Neural progenitor cell (in vitro differentiated cells): ENCODE data around the gene FADS2. TPM values are rescaled to one million over a fixed set of nuclear protein-coding genes. Genes with fewer than 3 reads are reported as not detected.

ENCODE experiments used
- DNase-seq: peaks from one replicate; pipeline ENCODE4 v3.0.0-alpha.2; 2016; ENCODE audit warnings: low spot score
- H2AFZ ChIP-seq: fragments of 200-600 bp; sonication (generic); replicated peaks from 2 replicates; pipeline ENCODE4 v1.6.1; 2016; ENCODE audit warnings: antibody characterized with exemption
- H3F3A ChIP-seq: fragments of 200-600 bp; sonication (generic); 2 replicates; pipeline ENCODE4 v1.6.1; 2016; ENCODE audit warnings: antibody characterized with exemption, low read depth
- H3K27ac ChIP-seq: fragments of 200-600 bp; sonication (generic); 2 replicates; pipeline ENCODE4 v1.5.1; 2016; ENCODE audit warnings: mild to moderate bottlenecking
- H3K27me3 ChIP-seq: fragments of 200-600 bp; sonication (generic); 2 replicates; pipeline ENCODE4 v1.6.1; 2016; ENCODE audit warnings: mild to moderate bottlenecking, moderate library complexity
- H3K36me3 ChIP-seq: fragments of 200-600 bp; sonication (generic); 2 replicates; pipeline ENCODE4 v1.5.1; 2016
- H3K4me1 ChIP-seq: fragments of 200-600 bp; sonication (generic); 2 replicates; pipeline ENCODE4 v1.6.1; 2016; ENCODE audit warnings: mixed run types
- H3K4me2 ChIP-seq: fragments of 200-600 bp; sonication (generic); 2 replicates; pipeline ENCODE4 v1.6.1; 2016
- H3K4me3 ChIP-seq: fragments of 200-600 bp; sonication (generic); 2 replicates; pipeline ENCODE4 v1.5.1; 2016
- H3K79me2 ChIP-seq: fragments of 200-600 bp; sonication (generic); 2 replicates; pipeline ENCODE4 v1.6.1; 2016; ENCODE audit warnings: low read depth
- H3K9ac ChIP-seq: fragments of 200-600 bp; sonication (generic); 2 replicates; pipeline ENCODE4 v1.6.1; 2016
- H3K9me3 ChIP-seq: fragments of 200-600 bp; sonication (generic); 2 replicates; pipeline ENCODE4 v1.5.1; 2016; ENCODE audit warnings: low read depth
- H4K20me1 ChIP-seq: fragments of 200-600 bp; sonication (generic); 2 replicates; pipeline ENCODE4 v1.6.1; 2016; ENCODE audit warnings: low read depth
- H3K27ac Mint-ChIP-seq: 3 replicates; pipeline ENCODE4 v1.8.0; 2021; ENCODE audit warnings: mixed read lengths
- H3K27me3 Mint-ChIP-seq: 2 replicates; pipeline ENCODE4 v1.8.0; 2022; ENCODE audit warnings: low read depth, mild to moderate bottlenecking, inconsistent platforms, moderate library complexity, mixed read lengths; ENCODE audit not compliant: insufficient read depth
- H3K36me3 Mint-ChIP-seq: 3 replicates; pipeline ENCODE4 v1.8.0; 2021; ENCODE audit warnings: mixed read lengths
- H3K4me1 Mint-ChIP-seq: 3 replicates; pipeline ENCODE4 v1.8.0; 2021; ENCODE audit warnings: mixed read lengths
- H3K4me3 Mint-ChIP-seq: 3 replicates; pipeline ENCODE4 v1.8.0; 2021; ENCODE audit warnings: mild to moderate bottlenecking, moderate library complexity, mixed read lengths
- H3K9me3 Mint-ChIP-seq: 3 replicates; pipeline ENCODE4 v1.8.0; 2020; ENCODE audit warnings: mixed read lengths
- EZH2 ChIP-seq: fragments of 200-600 bp; sonication (generic); IDR thresholded peaks from 2 replicates; pipeline ENCODE4 v1.6.1; 2017; ENCODE audit warnings: antibody characterized with exemption, mild to moderate bottlenecking, moderate library complexity
- EZH2phosphoT487 ChIP-seq: fragments of 200-600 bp; sonication (generic); IDR thresholded peaks from 2 replicates; pipeline ENCODE4 v1.6.1; 2017; ENCODE audit warnings: antibody characterized with exemption
- total RNA-seq: library from RNA; depleted of rRNA; stranded (reverse); fragments of >200 nt; gene quantifications from 2 replicates; pipeline ENCODE4 v1.2.3, GENCODE V29; 2015; ENCODE audit warnings: low replicate concordance
- TF ChIP-seq, protein P1 (sequence below): fragments of 200-600 bp; sonication (generic); IDR thresholded peaks from 2 replicates; pipeline ENCODE4 v1.5.1; 2017; ENCODE audit warnings: antibody characterized with exemption, mild to moderate bottlenecking

The FADS2 gene
- total RNA-seq, 1 donor from 2014 or later = 233 TPM

DNA sequence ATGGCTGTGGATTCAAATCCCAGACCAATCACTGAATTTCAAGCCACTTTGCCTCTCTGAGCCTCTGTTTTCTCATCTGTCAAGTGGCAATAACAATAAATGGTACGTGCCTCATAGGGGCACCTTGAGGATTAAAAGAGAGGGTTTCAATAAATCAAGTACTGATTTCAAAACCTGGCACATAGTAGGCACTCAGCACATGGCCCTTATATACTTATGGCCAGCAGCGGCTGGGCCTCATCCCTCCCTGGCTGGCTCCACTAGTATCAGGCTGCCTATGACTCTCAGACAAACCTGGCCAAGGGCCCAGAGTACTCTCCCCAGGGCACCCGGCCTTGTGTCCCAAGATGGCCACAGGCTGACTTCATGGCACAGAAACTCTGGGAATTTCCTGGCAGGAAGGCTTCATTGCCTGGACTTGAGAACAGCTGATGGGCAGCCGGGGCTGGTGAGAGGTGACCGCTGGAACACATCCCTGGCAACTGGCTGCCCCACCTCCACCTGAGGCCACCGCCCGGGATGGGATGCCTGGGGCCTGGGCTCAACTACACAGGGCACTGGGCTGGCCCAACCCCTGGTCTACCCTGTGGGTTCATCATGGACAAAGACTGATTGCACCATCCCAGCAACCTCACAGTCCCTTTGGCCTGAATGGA lies 59.9 kb downstream of the FADS2 start:
- Histone ChIP-seq H3K4me2 (no peak overlapping the region), H3K36me3 (no peaks in the 10 kb centered on the region), H3K4me3 (no peak overlapping the region), H3K4me1 (peaks cover 11% of the 10 kb centered on the region), H2AFZ (no peak overlapping the region), H3F3A (peaks cover 14% of the 10 kb centered on the region), H3K79me2 (no peaks in the 10 kb centered on the region), H4K20me1 (peaks cover 7% of the 10 kb centered on the region), H3K27me3 (peaks cover 14% of the 10 kb centered on the region), H3K9ac (no peak overlapping the region), H3K27ac (no peak overlapping the region), H3K9me3 (no peaks in the 10 kb centered on the region)
- H3K4me3 Mint-ChIP-seq = no peak overlapping the region
- peaks cover 7% of the 10 kb centered on the region for H3K4me1 Mint-ChIP-seq
- no peaks in the 10 kb centered on the region for H3K9me3 Mint-ChIP-seq
- H3K27ac Mint-ChIP-seq = no peak overlapping the region
- no peaks in the 10 kb centered on the region for H3K36me3 Mint-ChIP-seq
- H3K27me3 Mint-ChIP-seq = peaks cover 4% of the 10 kb centered on the region
- no peak for TF ChIP-seq EZH2phosphoT487
- DNase-seq = no peak

DNA sequence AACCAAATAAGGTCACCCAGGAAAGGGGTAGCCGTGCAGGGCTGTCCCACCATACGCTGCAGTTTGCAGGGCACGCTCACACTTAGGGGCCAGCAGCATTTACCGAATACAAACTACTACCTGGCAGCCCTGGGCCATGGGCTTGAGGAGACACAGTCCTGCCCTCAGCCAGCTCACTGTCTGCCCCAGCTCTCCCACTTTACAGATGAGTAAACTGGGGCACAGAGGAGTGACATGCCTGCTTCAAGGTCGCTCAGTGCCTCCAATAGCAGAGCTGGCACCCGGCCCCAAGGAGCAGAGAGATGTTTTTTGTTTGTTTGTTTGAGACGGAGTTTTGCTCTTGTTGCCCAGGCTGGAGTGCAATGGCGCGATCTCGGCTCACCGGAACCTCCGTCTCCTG lies 60.5 kb downstream of the FADS2 start:
- Histone ChIP-seq H3K9ac (no peak overlapping the region), H3K4me2 (no peak overlapping the region), H3K9me3 (no peaks in the 10 kb centered on the region), H2AFZ (no peak overlapping the region), H3K4me3 (no peak overlapping the region), H3K4me1 (peaks cover 11% of the 10 kb centered on the region), H3K36me3 (no peaks in the 10 kb centered on the region), H3K79me2 (no peaks in the 10 kb centered on the region), H4K20me1 (peaks cover 7% of the 10 kb centered on the region), H3K27me3 (peaks cover 18% of the 10 kb centered on the region), H3F3A (peaks cover 15% of the 10 kb centered on the region), H3K27ac (no peak overlapping the region)
- Mint-ChIP-seq H3K4me3 (no peak overlapping the region), H3K4me1 (peaks cover 3% of the 10 kb centered on the region), H3K27ac (no peak overlapping the region), H3K36me3 (no peaks in the 10 kb centered on the region), H3K9me3 (no peaks in the 10 kb centered on the region), H3K27me3 (peaks cover 4% of the 10 kb centered on the region)
- no peak for DNase-seq
- TF ChIP-seq EZH2 (no peak), EZH2phosphoT487 (no peak)
- TF ChIP-seq, protein P1, sequence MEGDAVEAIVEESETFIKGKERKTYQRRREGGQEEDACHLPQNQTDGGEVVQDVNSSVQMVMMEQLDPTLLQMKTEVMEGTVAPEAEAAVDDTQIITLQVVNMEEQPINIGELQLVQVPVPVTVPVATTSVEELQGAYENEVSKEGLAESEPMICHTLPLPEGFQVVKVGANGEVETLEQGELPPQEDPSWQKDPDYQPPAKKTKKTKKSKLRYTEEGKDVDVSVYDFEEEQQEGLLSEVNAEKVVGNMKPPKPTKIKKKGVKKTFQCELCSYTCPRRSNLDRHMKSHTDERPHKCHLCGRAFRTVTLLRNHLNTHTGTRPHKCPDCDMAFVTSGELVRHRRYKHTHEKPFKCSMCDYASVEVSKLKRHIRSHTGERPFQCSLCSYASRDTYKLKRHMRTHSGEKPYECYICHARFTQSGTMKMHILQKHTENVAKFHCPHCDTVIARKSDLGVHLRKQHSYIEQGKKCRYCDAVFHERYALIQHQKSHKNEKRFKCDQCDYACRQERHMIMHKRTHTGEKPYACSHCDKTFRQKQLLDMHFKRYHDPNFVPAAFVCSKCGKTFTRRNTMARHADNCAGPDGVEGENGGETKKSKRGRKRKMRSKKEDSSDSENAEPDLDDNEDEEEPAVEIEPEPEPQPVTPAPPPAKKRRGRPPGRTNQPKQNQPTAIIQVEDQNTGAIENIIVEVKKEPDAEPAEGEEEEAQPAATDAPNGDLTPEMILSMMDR = no peak

GRCh38 chr11:61889831-61890230 lies 61.7 kb downstream of the FADS2 start:
- Histone ChIP-seq H3K79me2 (no peaks in the 10 kb centered on the region), H3K9me3 (no peaks in the 10 kb centered on the region), H4K20me1 (peaks cover 7% of the 10 kb centered on the region), H3F3A (peaks cover 15% of the 10 kb centered on the region), H3K27me3 (peaks cover 18% of the 10 kb centered on the region), H3K4me3 (peak overlapping the region; percentile 76), H3K27ac (no peak overlapping the region), H3K9ac (no peak overlapping the region), H3K36me3 (no peaks in the 10 kb centered on the region), H3K4me1 (peaks cover 11% of the 10 kb centered on the region), H3K4me2 (no peak overlapping the region), H2AFZ (no peak overlapping the region)
- Mint-ChIP-seq H3K27ac (no peak overlapping the region), H3K4me3 (peak overlapping the region; percentile 76), H3K4me1 (peaks cover 3% of the 10 kb centered on the region), H3K9me3 (no peaks in the 10 kb centered on the region), H3K27me3 (peaks cover 5% of the 10 kb centered on the region), H3K36me3 (no peaks in the 10 kb centered on the region)
- DNase-seq = no peak
- TF ChIP-seq, protein P1 = no peak
- TF ChIP-seq EZH2phosphoT487 = no peak
- no peak for TF ChIP-seq EZH2

GRCh38 chr11:61890529-61891330 lies 62.6 kb downstream of the FADS2 start:
- peak; percentile 71 for DNase-seq
- H3K27ac ChIP-seq = no peak overlapping the region
- no peaks in the 10 kb centered on the region for H3K9me3 ChIP-seq
- H3K79me2 ChIP-seq = no peaks in the 10 kb centered on the region
- H3K4me3 ChIP-seq = peak overlapping the region; percentile 76
- H4K20me1 ChIP-seq = peaks cover 7% of the 10 kb centered on the region
- peaks cover 3% of the 10 kb centered on the region for H3K4me1 Mint-ChIP-seq
- no peaks in the 10 kb centered on the region for H3K36me3 ChIP-seq
- peak overlapping the region; percentile 98 for H2AFZ ChIP-seq
- H3K4me3 Mint-ChIP-seq = peak overlapping the region; percentile 72
- peaks cover 11% of the 10 kb centered on the region for H3K4me1 ChIP-seq
- no peaks in the 10 kb centered on the region for H3K36me3 Mint-ChIP-seq
- H3K9me3 Mint-ChIP-seq = no peaks in the 10 kb centered on the region
- peaks cover 9% of the 10 kb centered on the region for H3K27me3 Mint-ChIP-seq
- H3K4me2 ChIP-seq = peak overlapping the region; percentile 96
- no peak overlapping the region for H3K27ac Mint-ChIP-seq
- H3K27me3 ChIP-seq = peaks cover 18% of the 10 kb centered on the region
- no peak for TF ChIP-seq EZH2
- TF ChIP-seq, protein P1 = peak; percentile 27
- peaks cover 15% of the 10 kb centered on the region for H3F3A ChIP-seq
- H3K9ac ChIP-seq = no peak overlapping the region
